Right atrium auricular region (tissue), 2 donors: ENCODE results near the gene TBC1D10A. TPM values are rescaled to one million over a fixed set of nuclear protein-coding genes. Genes with fewer than 3 reads are reported as not detected.

Experiments used
- DNase-seq: peaks from one replicate; pipeline ENCODE4 v3.0.0-alpha.2; 2019; ENCODE audit warnings: low spot score
- H3K27ac ChIP-seq, 2 donors: fragments of 200-600 bp; sonication (generic); 1 replicate in 1 of 2; 2 replicates in 1 of 2; pipeline ENCODE4 v1.5.1; 2016 to 2019
- H3K27me3 ChIP-seq, 2 donors: fragments of 200-600 bp; sonication (generic); one replicate each; pipeline versions ENCODE4 v1.5.1 to v1.6.0; 2017 to 2019
- H3K36me3 ChIP-seq: fragments of 200-600 bp; sonication (generic); one replicate; pipeline ENCODE4 v1.5.1; 2016
- H3K4me1 ChIP-seq, 2 donors: fragments of 200-600 bp; sonication (generic); one replicate each; pipeline versions ENCODE4 v1.5.1 to v1.6.0; 2017 to 2019
- H3K4me3 ChIP-seq, 2 donors: fragments of 200-600 bp; sonication (generic); 1 replicate in 1 of 2; 2 replicates in 1 of 2; pipeline ENCODE4 v1.5.1; 2017 to 2019; ENCODE audit warnings: mild to moderate bottlenecking in 1 of 2, moderate library complexity in 1 of 2
- H3K9me3 ChIP-seq, 2 donors: fragments of 200-600 bp; sonication (generic); one replicate each; pipeline ENCODE4 v1.5.1; 2019
- total RNA-seq, 2 donors: library from RNA; depleted of rRNA; stranded (reverse); fragments of >200 nt; gene quantifications; one replicate each; pipeline ENCODE4 v1.1.0, GENCODE V29; 2016
- TF ChIP-seq, protein P1 (sequence below), 2 donors: fragments of 200-600 bp; sonication (generic); IDR thresholded peaks; one replicate each; pipeline ENCODE4 v1.5.1; 2019; ENCODE audit warnings: antibody characterized with exemption in 2 of 2

The TBC1D10A gene
- total RNA-seq, 2 donors from 2014 or later: 5.9 to 9.3 TPM

DNA sequence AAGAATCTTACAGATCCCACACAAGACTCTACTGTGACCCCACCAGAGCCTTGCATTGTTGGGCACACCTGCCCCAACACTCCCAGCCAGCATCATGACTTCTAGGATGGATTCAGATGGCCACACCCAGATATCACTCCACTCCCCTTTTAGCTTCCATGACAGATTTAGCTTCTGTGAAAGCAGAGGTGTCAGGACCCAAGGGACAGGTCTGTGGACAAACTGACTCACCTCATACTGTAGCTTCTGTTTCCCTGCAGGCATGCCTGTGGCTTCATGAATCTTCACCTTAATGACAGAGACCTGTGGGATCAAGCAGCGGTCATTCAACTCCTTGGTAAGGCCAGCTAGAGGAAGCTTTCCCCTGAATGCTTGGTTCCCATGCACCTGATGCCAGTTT, 8.5 kb upstream of the TBC1D10A start:
- Histone ChIP-seq H3K4me1 (peaks cover 0 to 20% of the 10 kb centered on the region in 2 donors), H3K36me3 (peaks cover 80% of the 10 kb centered on the region), H3K27me3 (no peaks in the 10 kb centered on the region), H3K9me3 (no peaks in the 10 kb centered on the region), H3K4me3 (no peak overlapping the region), H3K27ac (no peak overlapping the region)
- DNase-seq: no peak
- TF ChIP-seq, protein P1, sequence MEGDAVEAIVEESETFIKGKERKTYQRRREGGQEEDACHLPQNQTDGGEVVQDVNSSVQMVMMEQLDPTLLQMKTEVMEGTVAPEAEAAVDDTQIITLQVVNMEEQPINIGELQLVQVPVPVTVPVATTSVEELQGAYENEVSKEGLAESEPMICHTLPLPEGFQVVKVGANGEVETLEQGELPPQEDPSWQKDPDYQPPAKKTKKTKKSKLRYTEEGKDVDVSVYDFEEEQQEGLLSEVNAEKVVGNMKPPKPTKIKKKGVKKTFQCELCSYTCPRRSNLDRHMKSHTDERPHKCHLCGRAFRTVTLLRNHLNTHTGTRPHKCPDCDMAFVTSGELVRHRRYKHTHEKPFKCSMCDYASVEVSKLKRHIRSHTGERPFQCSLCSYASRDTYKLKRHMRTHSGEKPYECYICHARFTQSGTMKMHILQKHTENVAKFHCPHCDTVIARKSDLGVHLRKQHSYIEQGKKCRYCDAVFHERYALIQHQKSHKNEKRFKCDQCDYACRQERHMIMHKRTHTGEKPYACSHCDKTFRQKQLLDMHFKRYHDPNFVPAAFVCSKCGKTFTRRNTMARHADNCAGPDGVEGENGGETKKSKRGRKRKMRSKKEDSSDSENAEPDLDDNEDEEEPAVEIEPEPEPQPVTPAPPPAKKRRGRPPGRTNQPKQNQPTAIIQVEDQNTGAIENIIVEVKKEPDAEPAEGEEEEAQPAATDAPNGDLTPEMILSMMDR (IDR thresholded peaks at IDR 0.05): no peak

DNA sequence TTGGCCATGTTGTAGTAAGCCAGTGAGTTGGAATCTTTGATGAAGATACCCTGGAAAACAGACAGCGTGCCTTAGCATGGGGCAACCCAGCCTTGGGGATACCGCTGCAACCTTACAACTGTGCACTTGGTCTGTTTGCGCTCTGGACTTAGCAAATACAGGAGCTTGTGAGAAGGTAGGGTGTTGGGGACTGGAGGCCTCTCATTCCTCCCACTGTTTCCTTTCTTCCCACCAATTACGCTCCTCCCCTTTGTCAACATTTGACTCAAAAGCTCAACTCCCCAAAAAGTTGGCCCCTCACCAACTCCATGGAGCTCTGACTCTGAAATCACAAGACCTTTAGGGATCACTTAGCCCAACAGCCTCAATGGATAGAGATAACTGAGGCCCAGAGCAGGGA, 7.9 kb upstream of the TBC1D10A start:
- no peak overlapping the region for H3K4me3 ChIP-seq
- no peaks in the 10 kb centered on the region for H3K27me3 ChIP-seq
- no peaks in the 10 kb centered on the region for H3K9me3 ChIP-seq
- H3K27ac ChIP-seq: no peak overlapping the region
- DNase-seq: no peak
- peaks cover 0 to 18% of the 10 kb centered on the region in 2 donors for H3K4me1 ChIP-seq
- TF ChIP-seq, protein P1 (IDR thresholded peaks at IDR 0.05): no peak
- peaks cover 74% of the 10 kb centered on the region for H3K36me3 ChIP-seq

DNA sequence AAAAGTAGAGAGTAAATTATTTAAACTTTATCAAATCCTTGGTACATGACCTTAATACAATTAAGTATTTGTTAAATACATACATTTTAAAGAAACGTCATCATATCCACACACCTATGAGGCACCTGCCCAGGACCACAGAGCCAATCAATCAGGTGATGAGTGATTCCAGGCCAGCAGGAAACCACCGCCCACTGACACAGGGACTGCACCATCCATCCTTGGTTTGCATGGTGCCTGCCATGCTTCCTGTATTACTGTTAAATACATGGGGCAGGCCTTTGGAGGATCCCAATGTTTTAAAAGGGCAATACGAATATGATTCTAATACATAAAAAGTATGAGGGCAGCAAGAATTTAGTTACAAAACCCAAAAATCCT, 7.0 kb upstream of the TBC1D10A start:
- H3K36me3 ChIP-seq: peaks cover 65% of the 10 kb centered on the region
- no peak overlapping the region for H3K27ac ChIP-seq
- H3K9me3 ChIP-seq: no peaks in the 10 kb centered on the region
- TF ChIP-seq, protein P1 (IDR thresholded peaks at IDR 0.05): no peak
- peaks cover 0 to 18% of the 10 kb centered on the region in 2 donors for H3K4me1 ChIP-seq
- no peak overlapping the region for H3K4me3 ChIP-seq
- H3K27me3 ChIP-seq: no peaks in the 10 kb centered on the region
- DNase-seq: no peak

DNA sequence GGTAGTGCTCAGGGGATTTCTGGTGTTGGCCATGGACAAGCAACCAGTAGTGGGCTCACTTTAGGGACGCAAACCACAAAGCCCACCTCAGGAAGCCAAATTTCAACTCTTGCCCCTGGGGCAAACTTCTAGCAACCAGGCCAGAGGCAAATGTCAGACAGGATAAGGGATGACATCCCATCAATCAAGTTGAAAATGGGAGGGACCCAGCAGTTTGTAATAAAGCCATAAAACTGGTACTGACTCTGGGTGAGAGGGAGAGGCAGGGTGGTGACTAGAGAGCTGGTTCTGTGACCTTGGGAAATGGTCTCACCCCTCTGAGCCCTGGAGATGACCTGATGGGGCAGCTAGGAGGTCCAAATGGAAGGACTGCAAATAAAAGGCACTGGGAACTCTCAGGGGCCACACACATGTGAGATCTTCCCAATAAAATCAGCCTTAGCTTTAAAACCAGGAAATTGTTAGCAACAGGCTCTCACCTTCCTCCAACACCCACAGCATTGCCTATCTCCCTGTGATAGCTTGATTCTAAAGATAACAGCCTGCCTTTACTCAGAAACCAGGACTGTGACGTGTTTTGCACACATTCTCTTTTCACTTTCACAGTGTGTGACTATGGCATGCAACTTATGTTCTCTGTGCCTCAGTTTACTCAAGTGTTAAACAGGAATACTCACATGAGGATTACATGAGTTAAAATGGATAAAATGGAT, 6.4 kb upstream of the TBC1D10A start:
- no peak for DNase-seq
- TF ChIP-seq, protein P1 (IDR thresholded peaks at IDR 0.05): no peak
- no peak overlapping the region for H3K4me3 ChIP-seq
- H3K27me3 ChIP-seq: no peaks in the 10 kb centered on the region
- H3K27ac ChIP-seq: no peak overlapping the region
- H3K4me1 ChIP-seq: peaks cover 0 to 18% of the 10 kb centered on the region in 2 donors
- H3K9me3 ChIP-seq: no peaks in the 10 kb centered on the region
- peaks cover 59% of the 10 kb centered on the region for H3K36me3 ChIP-seq

DNA sequence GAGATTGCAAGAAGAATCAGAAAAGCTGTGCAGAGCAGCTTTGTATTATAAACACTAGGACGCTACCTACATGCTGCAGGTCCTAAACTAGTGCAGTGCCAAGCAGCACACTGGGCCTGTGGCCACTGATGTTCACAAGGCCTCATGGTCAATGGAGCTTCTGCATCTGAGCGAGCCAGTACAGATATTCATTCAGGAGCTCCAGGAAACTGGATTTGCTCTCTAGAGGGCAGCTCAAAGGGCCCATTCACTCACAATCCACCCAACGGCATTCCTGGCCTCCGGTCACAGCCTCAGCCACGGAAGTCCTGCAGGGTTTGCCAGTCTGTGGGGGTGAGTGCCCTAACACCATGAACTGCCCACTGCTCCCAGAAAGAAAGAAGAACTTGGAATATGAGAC, 5.8 kb upstream of the TBC1D10A start:
- Histone ChIP-seq H3K4me1 (peaks cover 0 to 12% of the 10 kb centered on the region in 2 donors), H3K4me3 (no peak overlapping the region), H3K27me3 (no peaks in the 10 kb centered on the region), H3K27ac (no peak overlapping the region), H3K36me3 (peaks cover 53% of the 10 kb centered on the region), H3K9me3 (no peaks in the 10 kb centered on the region)
- TF ChIP-seq, protein P1 (IDR thresholded peaks at IDR 0.05): no peak
- DNase-seq: no peak
